RWPE1 (cell line): ENCODE measurements around the gene MEF2D.

Experiments used
- CTCF ChIA-PET: fragments of 350-600 bp; sonication (Branson Sonifier 250); formaldehyde crosslinking; extraction: SDS; loops from one replicate; lab custom pipeline; 2021; lab: Yijun Ruan, JAX
- POLR2A ChIA-PET: fragments of 400-600 bp; formaldehyde crosslinking; extraction: SDS; loops from one replicate; lab custom pipeline; 2020; ENCODE audit warnings: antibody characterized with exemption; ENCODE audit not compliant: low non-redundant PET; lab: Yijun Ruan, JAX
- DNase-seq: peaks from one replicate; pipeline ENCODE4 v3.0.0; 2012; ENCODE audit warnings: low spot score
- H3K27ac ChIP-seq: fragments of 450-650 bp; 2 replicates; pipeline ENCODE4 v1.5.1; 2017
- CTCF ChIP-seq: fragments of 450-650 bp; conservative IDR thresholded peaks from 2 replicates; pipeline ENCODE4 v1.5.1; 2017; ENCODE audit warnings: low read depth, mild to moderate bottlenecking

MEF2D gene

GRCh38 chr1:156436141-156437036 lies 64.2 kb downstream of the MEF2D start:
- no peak for TF ChIP-seq CTCF
- CTCF ChIA-PET, result interaction anchor here (0.6 to 1.3 kb wide), 7 partner anchors 9 to 613 kb away, joined by 3 to 7 read pairs (median 5); no protein-coding TSS in a partner anchor
- POLR2A ChIA-PET, result no interaction called here
- DNase-seq, result no peak
- no peak overlapping the region for H3K27ac ChIP-seq

GRCh38 chr1:156435545-156436140 lies 64.9 kb downstream of the MEF2D start:
- ChIA-PET CTCF (interaction anchor here (0.6 to 1.1 kb wide), 3 partner anchors 11 to 69 kb away, joined by 3 to 5 read pairs (median 5); no protein-coding TSS in a partner anchor), POLR2A (no interaction called here)
- no peak overlapping the region for H3K27ac ChIP-seq
- TF ChIP-seq CTCF, result no peak
- DNase-seq, result no peak

- POLR2A ChIA-PET, result no interaction called here
- H3K27ac ChIP-seq, result no peak overlapping the region
- TF ChIP-seq CTCF, result no peak
- CTCF ChIA-PET, result interaction anchor here (1.0 to 1.2 kb wide), 3 partner anchors 11 to 69 kb away, joined by 3 to 8 read pairs (median 5); no protein-coding TSS in a partner anchor
- DNase-seq, result no peak
Measured at GRCh38 chr1:156434989-156435544, 65.5 kb downstream of the MEF2D start.

- CTCF ChIA-PET, result interaction anchor here (1.2 kb wide), 1 partner anchor 48 kb away, joined by 8 read pairs; no protein-coding TSS in a partner anchor
- no peak for DNase-seq
- no peak for TF ChIP-seq CTCF
- H3K27ac ChIP-seq, result no peak overlapping the region
- POLR2A ChIA-PET, result interaction anchor here (0.5 kb wide), 1 partner anchor 92 kb away, joined by 4 read pairs; no protein-coding TSS in a partner anchor
Measured at GRCh38 chr1:156433602-156434001, 67.0 kb downstream of the MEF2D start.

- no peak for DNase-seq
- TF ChIP-seq CTCF, result no peak
- ChIA-PET CTCF (interaction anchor here (0.7 to 1.0 kb wide), 2 partner anchors 22 to 47 kb away, joined by 3 to 4 read pairs; no protein-coding TSS in a partner anchor), POLR2A (no interaction called here)
- H3K27ac ChIP-seq, result no peak overlapping the region
Measured at GRCh38 chr1:156433032-156433431, 67.5 kb downstream of the MEF2D start.

- TF ChIP-seq CTCF, result no peak
- POLR2A ChIA-PET, result no interaction called here
- no peak for DNase-seq
- CTCF ChIA-PET, result interaction anchor here (0.7 to 1.2 kb wide), 5 partner anchors 13 to 195 kb away, joined by 3 to 5 read pairs (median 4); no protein-coding TSS in a partner anchor
- no peak overlapping the region for H3K27ac ChIP-seq
Measured at GRCh38 chr1:156432669-156433018, 67.9 kb downstream of the MEF2D start.
